IPS-NIHi7 (cell line): ENCODE results near the gene RIN2.
A peak's percentile ranks its signal among the peaks of the same experiment; 100 is the strongest.

Source experiments
- DNase-seq: peaks from one replicate; pipeline ENCODE4 v3.0.0; 2012; ENCODE audit warnings: mixed read lengths; ENCODE audit errors: extremely low spot score

Gene RIN2, protein sequence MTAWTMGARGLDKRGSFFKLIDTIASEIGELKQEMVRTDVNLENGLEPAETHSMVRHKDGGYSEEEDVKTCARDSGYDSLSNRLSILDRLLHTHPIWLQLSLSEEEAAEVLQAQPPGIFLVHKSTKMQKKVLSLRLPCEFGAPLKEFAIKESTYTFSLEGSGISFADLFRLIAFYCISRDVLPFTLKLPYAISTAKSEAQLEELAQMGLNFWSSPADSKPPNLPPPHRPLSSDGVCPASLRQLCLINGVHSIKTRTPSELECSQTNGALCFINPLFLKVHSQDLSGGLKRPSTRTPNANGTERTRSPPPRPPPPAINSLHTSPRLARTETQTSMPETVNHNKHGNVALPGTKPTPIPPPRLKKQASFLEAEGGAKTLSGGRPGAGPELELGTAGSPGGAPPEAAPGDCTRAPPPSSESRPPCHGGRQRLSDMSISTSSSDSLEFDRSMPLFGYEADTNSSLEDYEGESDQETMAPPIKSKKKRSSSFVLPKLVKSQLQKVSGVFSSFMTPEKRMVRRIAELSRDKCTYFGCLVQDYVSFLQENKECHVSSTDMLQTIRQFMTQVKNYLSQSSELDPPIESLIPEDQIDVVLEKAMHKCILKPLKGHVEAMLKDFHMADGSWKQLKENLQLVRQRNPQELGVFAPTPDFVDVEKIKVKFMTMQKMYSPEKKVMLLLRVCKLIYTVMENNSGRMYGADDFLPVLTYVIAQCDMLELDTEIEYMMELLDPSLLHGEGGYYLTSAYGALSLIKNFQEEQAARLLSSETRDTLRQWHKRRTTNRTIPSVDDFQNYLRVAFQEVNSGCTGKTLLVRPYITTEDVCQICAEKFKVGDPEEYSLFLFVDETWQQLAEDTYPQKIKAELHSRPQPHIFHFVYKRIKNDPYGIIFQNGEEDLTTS

DNA sequence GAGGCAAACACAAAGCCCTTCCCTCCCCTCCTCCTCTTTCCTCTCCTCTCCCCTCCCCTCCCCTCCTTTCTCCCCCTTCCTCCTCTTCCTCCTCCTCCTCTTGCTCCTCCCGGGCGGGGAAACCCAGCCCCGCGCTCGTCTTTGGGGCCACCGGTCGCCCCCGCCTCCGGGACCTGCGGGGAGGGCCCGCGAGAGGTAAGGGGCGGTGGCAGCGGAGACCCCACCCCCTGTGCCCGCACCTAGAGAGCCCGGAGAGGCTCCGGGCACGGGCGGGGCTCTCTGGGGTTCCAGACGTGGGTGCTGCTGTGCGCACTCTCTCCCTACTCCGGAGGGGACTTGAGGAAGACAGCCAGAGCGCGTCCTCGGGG is at the start of gene RIN2:
TSS of gene RIN2 (plus strand) at position 126 of the 368 bp plus-strand sequence. CDS start 131,344 bp downstream, outside the sequence.
- DNase-seq = peak; percentile 79

DNA sequence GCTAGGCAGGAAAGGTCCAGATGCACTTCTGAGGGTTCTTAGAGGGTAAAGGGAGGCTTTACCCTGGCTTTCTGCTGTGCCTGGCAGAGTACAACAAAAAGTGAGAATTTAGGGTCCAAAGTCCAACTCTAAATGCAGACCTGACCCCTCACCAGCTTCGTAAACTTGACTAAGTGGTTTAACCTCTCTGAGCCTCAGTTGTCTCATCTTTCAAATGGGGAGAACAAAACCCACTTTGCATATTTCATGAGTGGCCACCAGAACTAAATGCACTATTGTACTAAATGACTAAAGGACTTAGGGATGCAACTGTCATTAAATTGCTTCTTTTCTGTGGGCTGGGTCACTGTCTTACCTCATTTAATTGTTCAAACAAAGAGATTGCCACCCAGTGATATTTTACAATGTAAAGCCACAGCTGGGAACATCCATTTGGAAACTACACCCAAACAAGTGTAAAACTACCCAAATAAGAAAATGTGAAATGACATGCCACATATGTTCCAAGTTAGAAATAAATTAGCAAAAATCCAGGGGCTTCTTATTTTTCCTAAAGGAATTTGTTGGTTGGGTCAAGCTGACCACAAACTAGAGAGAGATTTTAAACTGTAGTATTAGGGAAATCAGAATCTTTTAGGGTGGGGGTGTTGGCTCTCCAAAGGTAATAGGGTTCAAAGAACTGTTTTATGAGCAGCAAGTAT is 48.3 kb upstream of the RIN2 start:
- DNase-seq = no peak

GRCh38 chr20:19710336-19711120 is 47.5 kb upstream of the RIN2 start:
- no peak for DNase-seq

- no peak for DNase-seq
Measured at GRCh38 chr20:19711126-19711525, 46.9 kb upstream of the RIN2 start.

DNA sequence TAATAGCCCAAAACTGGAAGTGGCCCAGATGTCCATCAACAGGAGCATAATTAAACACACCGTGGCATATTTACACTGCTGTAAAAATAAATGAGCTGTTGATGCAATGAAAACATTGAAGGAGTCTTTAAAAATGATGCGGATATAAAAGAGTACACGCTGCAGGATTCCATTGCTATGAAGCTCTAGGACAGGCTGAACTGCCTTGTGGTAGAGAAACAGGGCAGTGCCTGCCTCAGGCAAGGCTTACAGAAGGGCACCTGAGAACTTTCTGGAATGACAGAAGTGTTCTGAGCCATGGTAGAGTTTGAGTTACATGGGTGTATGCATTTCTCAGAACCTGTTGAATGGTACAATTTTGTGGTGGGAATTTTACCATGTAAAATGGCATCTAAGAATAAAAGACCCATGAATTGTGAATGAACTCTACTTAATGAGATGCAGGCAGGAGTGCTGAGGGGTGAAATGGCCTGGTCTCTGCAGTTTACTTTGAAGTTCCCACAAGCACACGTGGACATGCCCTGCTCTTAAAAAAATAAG is 45.3 kb upstream of the RIN2 start:
- no peak for DNase-seq

DNA sequence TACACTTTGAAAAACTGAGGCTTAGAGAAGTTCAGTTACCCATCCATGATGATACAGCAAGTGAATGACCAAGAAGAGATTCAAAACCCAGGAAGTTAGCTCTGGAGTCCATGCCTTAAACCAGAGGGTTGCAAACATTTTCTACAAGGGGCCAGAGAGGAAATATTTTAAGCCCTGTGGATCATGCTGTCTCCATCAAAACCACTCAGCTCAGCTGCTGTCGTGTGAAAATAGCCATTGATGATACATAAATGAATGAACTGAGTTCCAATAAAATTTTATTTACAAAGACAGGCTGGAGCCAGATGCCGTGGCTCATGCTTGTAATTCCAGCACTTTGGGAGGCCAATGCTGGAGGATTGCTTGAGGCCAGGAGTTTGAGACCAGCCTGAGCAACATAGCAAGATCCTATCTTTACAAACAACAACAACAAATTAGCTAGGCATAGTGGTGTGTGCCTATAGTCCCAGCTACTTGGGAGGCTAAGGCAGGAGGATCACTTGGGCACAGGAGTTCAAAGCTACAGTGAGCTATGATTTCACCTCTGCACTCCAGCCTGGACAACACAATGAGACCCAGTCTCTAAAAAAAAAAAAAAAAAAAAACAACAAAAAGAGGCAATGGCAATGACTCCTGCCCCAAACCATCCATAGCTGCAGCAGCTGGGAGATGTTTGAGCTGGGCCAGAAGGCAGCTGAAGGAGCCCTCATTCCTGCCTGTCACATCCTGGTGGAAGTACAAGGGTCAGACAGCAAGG is 44.1 kb upstream of the RIN2 start:
- no peak for DNase-seq

DNA sequence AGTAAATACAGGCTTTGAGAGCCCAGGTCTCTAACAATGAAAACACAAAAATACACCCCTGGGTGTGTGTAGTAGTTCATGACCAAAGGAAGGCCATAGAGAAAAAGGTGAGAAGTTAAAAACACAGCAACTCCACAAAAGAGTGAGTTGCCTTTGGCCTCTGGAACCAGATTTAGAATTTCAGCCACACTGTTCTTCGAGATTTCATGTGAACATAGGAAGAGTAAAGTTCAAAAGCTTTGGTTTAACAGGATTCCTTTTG is 43.5 kb upstream of the RIN2 start:
- no peak for DNase-seq

- DNase-seq = no peak
Measured at GRCh38 chr20:19715986-19716385, 42.1 kb upstream of the RIN2 start.

- DNase-seq = no peak
Measured at GRCh38 chr20:19718880-19719279, 39.2 kb upstream of the RIN2 start.

DNA sequence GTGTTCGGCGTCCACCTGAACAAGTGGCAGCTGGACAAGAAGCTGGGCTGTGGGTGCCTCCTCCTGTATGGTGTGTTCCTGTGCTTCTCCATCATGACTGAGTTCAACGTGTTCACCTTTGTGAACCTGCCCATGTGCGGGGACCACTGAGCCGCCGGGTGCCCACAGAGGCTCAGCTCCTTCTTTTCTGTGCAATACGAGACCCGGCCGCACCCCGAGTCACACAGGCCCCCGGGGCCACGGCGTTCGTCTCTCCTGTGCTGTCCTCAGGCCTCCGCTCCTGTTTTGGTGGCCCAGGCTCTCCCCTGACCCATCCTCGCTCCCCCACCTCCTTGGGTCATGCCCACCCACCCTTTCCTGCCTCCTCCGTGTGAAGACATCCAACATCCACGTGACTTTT is 37.1 kb upstream of the RIN2 start:
- DNase-seq = no peak

DNA sequence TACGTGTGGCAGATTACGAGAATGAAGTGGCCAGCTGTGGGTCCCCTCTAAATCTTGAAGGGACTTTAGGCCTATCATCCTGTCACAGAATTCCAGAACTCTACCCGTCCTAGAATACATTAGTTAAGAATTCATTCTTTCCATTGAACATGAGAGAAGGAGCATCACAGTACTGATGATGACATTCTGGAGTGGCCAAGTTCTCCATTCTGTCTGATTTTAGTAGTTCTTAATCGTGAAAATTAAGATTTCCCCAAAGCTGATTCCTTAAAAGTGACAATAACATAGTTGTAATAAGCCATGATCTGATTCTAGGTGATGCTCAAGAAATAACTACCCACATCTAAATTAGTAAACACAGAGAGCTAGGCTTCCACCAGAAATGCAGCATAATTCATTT is 35.0 kb upstream of the RIN2 start:
- no peak for DNase-seq

DNA sequence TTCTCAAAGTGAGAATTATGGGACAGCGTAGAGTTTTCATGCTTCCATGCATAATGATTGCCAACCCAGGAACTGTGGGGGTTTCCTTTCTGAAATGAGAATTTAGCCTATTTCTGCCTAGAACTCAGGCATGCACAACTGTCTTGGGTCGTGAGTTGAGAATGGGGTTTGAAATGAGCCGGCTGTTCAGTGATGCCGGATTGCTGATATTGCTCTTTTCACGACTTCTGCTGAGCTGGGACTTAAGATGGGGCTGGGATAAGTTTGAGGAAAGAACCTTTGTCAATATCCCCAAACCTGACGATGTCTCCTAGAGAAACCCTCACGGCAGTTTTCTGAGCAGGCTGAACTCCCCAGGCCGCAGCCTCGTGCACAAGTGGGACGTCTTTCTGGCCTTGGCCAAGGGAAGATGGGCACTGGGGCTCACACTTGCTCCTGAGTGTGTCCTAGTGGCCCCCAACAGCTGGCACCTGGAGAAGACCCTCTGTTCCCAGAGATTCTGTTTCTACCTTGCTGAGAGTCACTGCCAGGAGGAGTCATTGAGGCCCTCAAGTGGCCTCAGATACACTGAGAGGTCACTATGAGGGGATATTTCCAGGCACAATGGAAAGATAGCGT is 34.1 kb upstream of the RIN2 start:
- DNase-seq = no peak

DNA sequence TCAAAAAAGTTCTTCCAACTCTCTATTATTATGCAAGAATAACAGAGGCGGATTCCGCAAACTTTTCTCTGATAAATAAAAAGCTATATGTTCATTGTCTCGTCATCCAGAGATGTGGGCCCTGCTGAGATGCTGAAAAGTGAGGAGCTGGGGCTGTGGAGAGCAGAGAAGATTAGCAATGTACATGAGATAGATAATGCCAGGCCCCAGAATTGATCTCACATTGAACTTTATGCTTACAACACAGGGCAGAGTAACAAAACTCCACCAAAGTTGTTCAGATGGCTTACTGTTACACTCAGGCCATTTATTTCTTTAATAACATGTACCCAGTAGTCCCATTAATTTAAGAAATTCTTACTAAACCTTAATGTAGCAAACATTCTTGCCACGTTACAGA is 32.7 kb upstream of the RIN2 start:
- DNase-seq = no peak

- no peak for DNase-seq
Measured at GRCh38 chr20:19725814-19726525, 32.1 kb upstream of the RIN2 start.

GRCh38 chr20:19727251-19727847 is 30.7 kb upstream of the RIN2 start:
- no peak for DNase-seq

DNA sequence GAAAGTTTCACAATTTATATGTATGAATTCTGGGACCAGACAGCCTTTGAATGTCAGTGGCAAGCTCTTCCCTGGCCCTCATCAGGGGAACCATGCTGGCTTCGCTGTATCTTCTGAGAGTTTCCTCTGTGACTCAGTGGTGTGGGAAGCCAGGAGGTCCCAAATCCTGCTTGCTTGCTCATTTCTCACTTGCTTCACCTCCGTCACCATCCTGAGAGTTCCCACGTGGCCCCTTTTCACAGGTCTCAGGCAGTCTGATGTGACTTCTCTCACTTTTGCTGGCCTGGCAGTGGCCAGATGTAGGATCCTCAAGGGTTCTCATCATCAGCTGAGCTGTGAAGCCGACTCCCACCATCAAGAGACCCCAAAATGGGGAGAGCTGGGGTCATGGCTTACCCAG is 28.4 kb upstream of the RIN2 start:
- no peak for DNase-seq

DNA sequence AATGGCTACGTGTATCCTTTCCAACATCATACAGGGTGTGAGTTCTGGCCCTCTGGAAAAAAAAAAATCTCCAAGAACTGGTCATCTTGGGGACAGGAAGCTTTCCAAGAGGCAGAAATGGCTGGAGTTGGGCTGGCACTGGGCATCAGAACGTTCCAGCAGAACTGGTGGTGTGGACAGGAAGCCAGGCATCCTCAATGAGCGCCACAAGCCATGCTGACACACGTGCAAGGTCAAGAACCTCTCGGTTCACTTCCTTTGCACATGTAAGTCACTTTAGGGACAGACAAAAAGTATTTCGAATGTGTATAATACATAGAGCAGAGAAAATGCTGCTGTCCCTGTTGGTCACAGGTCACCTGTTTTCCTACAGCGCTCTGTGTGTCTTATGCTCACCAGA is 27.4 kb upstream of the RIN2 start:
- no peak for DNase-seq

GRCh38 chr20:19734811-19735210 is 23.2 kb upstream of the RIN2 start:
- DNase-seq = no peak

- peak; percentile 60 for DNase-seq
Measured at GRCh38 chr20:19735446-19735845, 22.6 kb upstream of the RIN2 start.
